Measurements from ENCODE around the gene SIGLECL1.

GRCh38 chr19:51263808-51264207 is 12.9 kb downstream of the SIGLECL1 start:
- no peak for TF ChIP-seq TAF1 (IDR thresholded peaks at IDR 0.05; ENCODE audit: borderline replicate concordance, insufficient read depth, low read length)
- TF ChIP-seq, protein P1, sequence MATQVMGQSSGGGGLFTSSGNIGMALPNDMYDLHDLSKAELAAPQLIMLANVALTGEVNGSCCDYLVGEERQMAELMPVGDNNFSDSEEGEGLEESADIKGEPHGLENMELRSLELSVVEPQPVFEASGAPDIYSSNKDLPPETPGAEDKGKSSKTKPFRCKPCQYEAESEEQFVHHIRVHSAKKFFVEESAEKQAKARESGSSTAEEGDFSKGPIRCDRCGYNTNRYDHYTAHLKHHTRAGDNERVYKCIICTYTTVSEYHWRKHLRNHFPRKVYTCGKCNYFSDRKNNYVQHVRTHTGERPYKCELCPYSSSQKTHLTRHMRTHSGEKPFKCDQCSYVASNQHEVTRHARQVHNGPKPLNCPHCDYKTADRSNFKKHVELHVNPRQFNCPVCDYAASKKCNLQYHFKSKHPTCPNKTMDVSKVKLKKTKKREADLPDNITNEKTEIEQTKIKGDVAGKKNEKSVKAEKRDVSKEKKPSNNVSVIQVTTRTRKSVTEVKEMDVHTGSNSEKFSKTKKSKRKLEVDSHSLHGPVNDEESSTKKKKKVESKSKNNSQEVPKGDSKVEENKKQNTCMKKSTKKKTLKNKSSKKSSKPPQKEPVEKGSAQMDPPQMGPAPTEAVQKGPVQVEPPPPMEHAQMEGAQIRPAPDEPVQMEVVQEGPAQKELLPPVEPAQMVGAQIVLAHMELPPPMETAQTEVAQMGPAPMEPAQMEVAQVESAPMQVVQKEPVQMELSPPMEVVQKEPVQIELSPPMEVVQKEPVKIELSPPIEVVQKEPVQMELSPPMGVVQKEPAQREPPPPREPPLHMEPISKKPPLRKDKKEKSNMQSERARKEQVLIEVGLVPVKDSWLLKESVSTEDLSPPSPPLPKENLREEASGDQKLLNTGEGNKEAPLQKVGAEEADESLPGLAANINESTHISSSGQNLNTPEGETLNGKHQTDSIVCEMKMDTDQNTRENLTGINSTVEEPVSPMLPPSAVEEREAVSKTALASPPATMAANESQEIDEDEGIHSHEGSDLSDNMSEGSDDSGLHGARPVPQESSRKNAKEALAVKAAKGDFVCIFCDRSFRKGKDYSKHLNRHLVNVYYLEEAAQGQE (IDR thresholded peaks at IDR 0.05; ENCODE audit: insufficient read depth in 1 of 2, low read depth in 2 of 2, low read length in 2 of 2) = no peak
- TF ChIP-seq POLR2AphosphoS5 (IDR thresholded peaks at IDR 0.05; ENCODE audit: low read depth, low read length) = no peak
- no peak for TF ChIP-seq FOXP2 (optimal IDR thresholded peaks at IDR 0.05; ENCODE audit: borderline replicate concordance, extremely low read depth, extremely low read length, insufficient read depth)
- no peak for TF ChIP-seq SIN3A (IDR thresholded peaks at IDR 0.05; ENCODE audit: borderline replicate concordance, insufficient read depth, low read length)
